HepG2 (cell line): ENCODE data around the gene ESR1. TPM values are rescaled to one million over a fixed set of nuclear protein-coding genes. Genes with fewer than 3 reads are reported as not detected.

Experiments used
- ATAC-seq: fragments of 200-7000 bp; cut with Tn5 transposase; 3 replicates; pipeline ENCODE4 v1.9.1; 2020; ENCODE audit warnings: mild to moderate bottlenecking, moderate library complexity
- BruUV-seq: library from RNA; stranded (reverse); fragments of 400-500 nt; replicated peaks from 2 replicates; lab custom pipeline; 2021; lab: Mats Ljungman, UMichigan
- CTCF ChIA-PET: fragments of 300-600 bp; formaldehyde crosslinking; extraction: SDS; loops from one replicate; lab custom pipeline; 2021; ENCODE audit warnings: low total read pairs, inconsistent platforms, low intra/inter-chr PET ratio; lab: Yijun Ruan, JAX
- POLR2A ChIA-PET: fragments of 350-600 bp; sonication (Branson Sonifier 250); formaldehyde crosslinking; loops from one replicate; lab custom pipeline; 2020; ENCODE audit warnings: antibody characterized with exemption, inconsistent platforms; lab: Yijun Ruan, JAX
- DNase-seq: peaks from one replicate; pipeline ENCODE4 v3.0.0-alpha.2; 2015; ENCODE audit warnings: low spot score
- FAIRE-seq: peaks from 3 replicates; lab custom pipeline; 2011; peaks lifted over from hg19 to GRCh38; lab: Jason Lieb, UNC
- H2AFZ ChIP-seq: one replicate; pipeline ENCODE4 v1.6.1; 2011; ENCODE audit warnings: low read length, inconsistent platforms
- H3K27ac ChIP-seq: fragments of 300-600 bp; 3 replicates; pipeline ENCODE4 v1.8.0; 2011; ENCODE audit warnings: mixed run types, mild to moderate bottlenecking, mixed read lengths, low read length, inconsistent platforms; ENCODE audit not compliant: insufficient read depth; ENCODE audit errors: extremely low read length
- H3K27me3 ChIP-seq, 2 experiments: fragments of 200-600 bp in 1 of 2; 2 replicates in 1 of 2; 3 replicates in 1 of 2; pipeline versions ENCODE4 v1.6.0 to v1.8.0; 2011; ENCODE audit warnings: low read length in 2 of 2, mild to moderate bottlenecking in 2 of 2, moderate library complexity in 2 of 2, inconsistent platforms in 1 of 2; ENCODE audit not compliant: insufficient read depth in 2 of 2, control insufficient read depth in 1 of 2
- H3K36me3 ChIP-seq, 2 experiments: fragments of 200-600 bp in 1 of 2; replicated peaks in 1 of 2; 2 replicates in 1 of 2; 3 replicates in 1 of 2; pipeline versions ENCODE4 v1.5.1 to v1.8.0; 2011; ENCODE audit warnings: low read length in 2 of 2, inconsistent platforms in 1 of 2; ENCODE audit not compliant: insufficient read depth in 2 of 2, control insufficient read depth in 1 of 2
- H3K4me1 ChIP-seq: 2 replicates; pipeline ENCODE4 v1.5.1; 2012; ENCODE audit warnings: low read length, inconsistent platforms; ENCODE audit not compliant: insufficient read depth
- H3K4me2 ChIP-seq: 2 replicates; pipeline ENCODE4 v1.6.0; 2011; ENCODE audit warnings: low read depth, low read length, inconsistent platforms
- H3K4me3 ChIP-seq, 3 experiments: fragments of 200-600 bp in 1 of 3; sonication (generic), shearing (Covaris generic) in 1 of 3; replicated peaks in 1 of 3; 2 replicates each; pipeline ENCODE4 v1.5.1; 2011 to 2016; ENCODE audit warnings: low read length in 3 of 3, inconsistent platforms in 2 of 3, low read depth in 2 of 3, mild to moderate bottlenecking in 2 of 3, control low read depth in 1 of 3, mixed read lengths in 1 of 3; ENCODE audit not compliant: insufficient read depth in 1 of 3
- H3K79me2 ChIP-seq: one replicate; pipeline ENCODE4 v1.6.1; 2011; ENCODE audit warnings: low read length, inconsistent platforms; ENCODE audit not compliant: insufficient read depth
- H3K9ac ChIP-seq: 2 replicates; pipeline ENCODE4 v1.6.0; 2011; ENCODE audit warnings: mild to moderate bottlenecking, low read depth, low read length, inconsistent platforms; ENCODE audit not compliant: insufficient read depth
- H3K9me3 ChIP-seq: 2 replicates; pipeline ENCODE4 v1.5.1; 2012; ENCODE audit warnings: mild to moderate bottlenecking, low read length
- H4K20me1 ChIP-seq: 2 replicates; pipeline ENCODE4 v1.6.0; 2011; ENCODE audit warnings: inconsistent platforms, mild to moderate bottlenecking, low read length, moderate library complexity; ENCODE audit not compliant: insufficient read depth
- BCL6 ChIP-seq: IDR thresholded peaks from 2 replicates; pipeline ENCODE4 v1.6.1; 2016; ENCODE audit warnings: missing genetic modification reagents, missing compliant biosample characterization
- CBX2 ChIP-seq, 2 experiments: fragments of 200-600 bp in 1 of 2; sonication (generic); formaldehyde crosslinking in 1 of 2; IDR thresholded peaks; 2 replicates each; pipeline versions ENCODE4 v1.7.0 to v1.8.1; 2018 to 2022; ENCODE audit warnings: low read depth in 2 of 2, low read length in 1 of 2, mild to moderate bottlenecking in 1 of 2, missing genetic modification reagents in 1 of 2
- GPN1 ChIP-seq: sonication (generic); formaldehyde crosslinking; IDR thresholded peaks from 2 replicates; pipeline ENCODE4 v1.5.1; 2020; ENCODE audit warnings: missing genetic modification reagents, borderline replicate concordance
- ZNF879 ChIP-seq: sonication (generic); formaldehyde crosslinking; IDR thresholded peaks from 2 replicates; pipeline ENCODE4 v1.8.1; 2023; ENCODE audit warnings: missing genetic modification reagents
- WGBS: methylation state at CpG from one replicate; pipeline ENCODE4 v1.1.6; 2017; ENCODE audit warnings: low lambda C conversion rate; 5-methylcytosine and 5-hydroxymethylcytosine counted together
- in situ Hi-C: cut with HindIII; loops from 2 replicates; pipeline ENCODE4 v1.10.0; 2017; ENCODE audit warnings: low pct_unique_long_range_greater_than_20kb; ENCODE audit not compliant: extremely low pct_ligation_motif_present
- intact Hi-C: fragments of 100-400 bp; cut with micrococcal nuclease; formaldehyde crosslinking; loops from one replicate; pipeline ENCODE4 v1.10.0; 2022; ENCODE audit not compliant: unreplicated experiment
- polyA plus RNA-seq, 8 experiments: library from polyadenylated mRNA; depleted of rRNA in 3 of 8; stranded (reverse) in 7 of 8; unstranded in 1 of 8; fragments of >200 nt; fragmentation: Illumina TruSeq in 4 of 8; extraction: Trizol in 4 of 8; gene quantifications; 2 replicates each; pipeline versions ENCODE4 v1.2.1 to v1.2.3, GENCODE V29; 2011 to 2016; ENCODE audit warnings: low read depth in 4 of 8, missing spikeins in 1 of 8, mixed read lengths in 1 of 8; ENCODE audit not compliant: insufficient read depth in 1 of 8
- total RNA-seq, 5 experiments: library from RNA; depleted of rRNA; stranded (reverse); fragments of >200 nt; fragmentation: Illumina TruSeq; extraction: Trizol; gene quantifications; 2 replicates each; pipeline ENCODE4 v1.2.3, GENCODE V29; 2016; ENCODE audit warnings: low read depth in 1 of 5

ESR1 gene
- total and polyA plus RNA-seq, 2 of the 13 experiments (the other 11 are each of a cell fraction or from before 2014, with no cell fraction given) = not detected

- no peak overlapping the region for H3K27ac ChIP-seq
- no peaks in the 10 kb centered on the region for H3K36me3 ChIP-seq
- DNase-seq (no peak), ATAC-seq (no peak), FAIRE-seq (no peak)
- no peaks in the 10 kb centered on the region; the same call in 1 of the 2 replicates for H4K20me1 ChIP-seq
- no peaks in the 10 kb centered on the region for H3K4me1 ChIP-seq
- no peaks in the 10 kb centered on the region for H3K9me3 ChIP-seq
- H3K27me3 ChIP-seq = no peaks in the 10 kb centered on the region
- no peak overlapping the region for H3K9ac ChIP-seq
- 93% methylated on average over 9 of the region's 9 CpGs for WGBS
- TF ChIP-seq BCL6 (CRISPR knock-in tag) (peak; percentile 51), GPN1 (no peak)
- in situ Hi-C loops (no loop called here), intact Hi-C loops (loop anchor here (10.0 kb wide), 1 partner anchor 685 kb away; no protein-coding TSS in a partner anchor)
- H3K4me2 ChIP-seq = no peak overlapping the region
- POLR2A ChIA-PET = no interaction called here
- BruUV-seq = no TSS peak
- H3K79me2 ChIP-seq = no peaks in the 10 kb centered on the region
- no peak overlapping the region for H2AFZ ChIP-seq
- CTCF ChIA-PET = no interaction called here
- H3K4me3 ChIP-seq = no peak overlapping the region
Measured at GRCh38 chr6:152129691-152130151, 322.2 kb downstream of the ESR1 start.

GRCh38 chr6:152130441-152130840 is 323.0 kb downstream of the ESR1 start:
- ChIA-PET POLR2A (no interaction called here), CTCF (no interaction called here)
- no peak for TF ChIP-seq ZNF879 (CRISPR knock-in tag)
- TF ChIP-seq CBX2 (IDR thresholded peaks at IDR 0.05; ENCODE audit: low read depth, low read length) = no peak
- TF ChIP-seq CBX2 (CRISPR knock-in tag; IDR thresholded peaks at IDR 0.05; ENCODE audit: low read depth) = no peak
- Histone ChIP-seq H3K9me3 (no peaks in the 10 kb centered on the region), H3K36me3 (no peaks in the 10 kb centered on the region), H4K20me1 (no peaks in the 10 kb centered on the region; the same call in 1 of the 2 replicates), H3K4me2 (no peak overlapping the region), H3K4me1 (peaks cover 3% of the 10 kb centered on the region), H3K27me3 (no peaks in the 10 kb centered on the region), H2AFZ (no peak overlapping the region), H3K79me2 (no peaks in the 10 kb centered on the region), H3K9ac (no peak overlapping the region), H3K4me3 (no peak overlapping the region), H3K27ac (no peak overlapping the region)
- ATAC-seq (no peak), FAIRE-seq (no peak), DNase-seq (no peak)
- BruUV-seq = no TSS peak
- intact Hi-C loops (no loop called here), in situ Hi-C loops (no loop called here)
- 70% methylated on average over 2 of the region's 2 CpGs for WGBS
